HFF-Myc (cell line): ENCODE data around the gene KCNJ1.

Experiments used
- DNase-seq: peaks from one replicate; pipeline ENCODE4 v3.0.0-alpha.2; 2011; ENCODE audit warnings: low read depth; ENCODE audit errors: extremely low read depth
- H3K4me3 ChIP-seq: replicated peaks from 2 replicates; pipeline ENCODE4 v1.5.1; 2011; ENCODE audit warnings: low read depth, mild to moderate bottlenecking, control low read depth, low read length
- CTCF ChIP-seq: IDR thresholded peaks from 2 replicates; pipeline ENCODE4 v1.5.1; 2012; ENCODE audit warnings: mild to moderate bottlenecking, low read depth, low read length, control low read depth; ENCODE audit errors: missing control alignments

KCNJ1 gene

DNA sequence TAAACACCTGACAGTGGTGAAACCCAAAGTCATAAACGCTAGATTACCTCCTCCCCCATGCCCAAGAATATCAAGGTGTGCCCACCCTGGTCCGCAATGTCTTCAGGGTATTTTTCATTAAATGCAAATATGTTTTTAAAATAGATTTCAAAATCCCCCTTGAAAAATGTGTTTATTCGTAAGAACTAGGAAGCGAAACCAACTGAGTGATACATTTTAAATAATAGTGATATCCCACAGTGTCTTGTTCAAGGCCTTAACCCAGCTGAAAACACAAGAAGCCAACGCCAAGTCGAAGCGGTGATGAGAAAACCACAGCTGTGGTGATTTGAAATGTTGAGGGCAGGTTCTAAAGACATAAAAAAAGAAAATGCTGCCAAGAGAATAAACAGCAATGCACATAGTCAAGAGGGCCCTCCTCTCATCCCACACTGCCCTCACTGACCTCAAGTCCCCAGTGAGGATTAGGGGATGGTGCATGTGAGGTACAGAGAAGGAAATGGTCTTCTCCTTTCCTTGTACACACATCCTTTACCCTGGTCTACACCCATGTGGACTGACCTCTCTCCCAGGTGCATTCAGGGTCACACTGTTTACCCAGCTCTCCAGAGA, 25.5 kb downstream of the KCNJ1 start:
- no peak for DNase-seq
- TF ChIP-seq CTCF, result no peak
- H3K4me3 ChIP-seq, result no peak overlapping the region

DNA sequence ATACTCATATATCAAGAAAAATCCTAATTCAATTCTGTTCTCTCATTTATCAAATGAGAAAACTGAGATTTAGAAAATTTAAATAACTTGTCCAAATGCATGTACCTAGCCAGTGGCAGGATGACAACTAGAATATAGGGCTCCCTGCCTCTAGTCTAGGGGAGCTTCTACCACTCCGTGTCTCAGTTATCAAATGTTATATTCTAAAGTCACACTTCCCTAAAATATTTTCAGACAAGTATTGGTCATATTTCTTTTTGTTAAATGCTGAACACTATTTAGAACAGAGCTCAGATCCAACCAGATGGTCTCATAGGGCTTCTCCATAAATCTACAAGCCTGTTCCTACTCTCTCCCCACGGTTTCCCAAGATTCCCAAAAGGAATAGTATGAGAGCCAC, 26.3 kb downstream of the KCNJ1 start:
- no peak for DNase-seq
- H3K4me3 ChIP-seq, result no peak overlapping the region
- no peak for TF ChIP-seq CTCF

- DNase-seq, result no peak
- H3K4me3 ChIP-seq, result no peak overlapping the region
- no peak for TF ChIP-seq CTCF
These were observed 27.0 kb downstream of the KCNJ1 start for GRCh38 chr11:128840137-128840536.

DNA sequence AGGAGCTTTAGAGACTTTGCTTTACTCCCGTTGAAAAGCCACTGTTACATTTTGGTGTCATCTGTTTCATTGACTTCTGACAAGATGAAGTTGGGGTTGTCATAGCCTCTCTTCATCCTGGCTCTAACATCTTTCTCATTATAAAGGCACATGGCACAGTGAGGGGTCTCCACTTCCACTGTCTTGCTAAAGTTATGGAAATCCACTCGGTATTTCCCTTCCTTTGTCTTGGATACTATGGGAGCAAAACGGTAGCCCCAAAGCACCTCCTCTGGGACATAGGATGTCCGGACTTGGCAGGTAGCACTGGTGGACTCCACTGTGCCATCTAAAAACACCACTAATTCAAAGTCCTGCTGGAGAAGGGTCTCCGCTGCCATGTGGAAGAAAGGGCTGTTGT, 28.0 kb downstream of the KCNJ1 start:
- no peak for TF ChIP-seq CTCF
- DNase-seq, result no peak
- H3K4me3 ChIP-seq, result no peak overlapping the region

- no peak overlapping the region for H3K4me3 ChIP-seq
- DNase-seq, result no peak
- no peak for TF ChIP-seq CTCF
These were observed 29.5 kb downstream of the KCNJ1 start for GRCh38 chr11:128837627-128838026.

DNA sequence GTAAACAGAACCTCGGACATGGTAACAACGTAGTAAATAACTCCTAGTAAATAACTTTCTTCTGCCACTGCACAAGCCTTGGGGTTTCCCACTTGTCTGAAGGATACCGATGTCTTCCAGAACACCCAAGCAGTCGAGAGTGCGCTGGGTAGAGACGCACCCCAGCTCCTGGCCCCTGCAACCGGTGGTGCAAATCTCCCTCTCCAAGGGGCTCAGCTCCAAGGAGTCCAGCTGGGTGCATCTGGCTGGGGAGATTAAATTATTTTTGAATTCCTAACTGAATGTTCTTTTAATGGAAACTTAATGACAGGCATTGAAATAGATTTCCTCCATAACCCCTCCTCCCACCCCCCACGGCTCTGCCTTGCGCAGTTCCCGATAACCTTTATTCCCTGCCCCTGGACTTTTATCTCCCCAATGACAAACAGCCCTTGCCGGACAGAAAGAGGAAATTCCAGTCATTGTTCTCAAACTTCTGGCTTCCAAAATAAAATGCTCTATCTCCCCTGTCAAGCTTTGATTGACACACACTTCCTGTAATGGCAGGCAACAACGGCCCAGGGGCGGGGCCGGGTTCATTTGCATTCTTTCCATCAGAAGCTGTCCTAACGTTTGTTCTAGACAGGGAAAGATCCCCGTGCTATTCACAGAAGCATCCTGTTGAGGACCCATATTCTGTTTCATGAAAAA, 31.2 kb downstream of the KCNJ1 start:
- TF ChIP-seq CTCF, result no peak
- no peak overlapping the region for H3K4me3 ChIP-seq
- DNase-seq, result no peak

DNA sequence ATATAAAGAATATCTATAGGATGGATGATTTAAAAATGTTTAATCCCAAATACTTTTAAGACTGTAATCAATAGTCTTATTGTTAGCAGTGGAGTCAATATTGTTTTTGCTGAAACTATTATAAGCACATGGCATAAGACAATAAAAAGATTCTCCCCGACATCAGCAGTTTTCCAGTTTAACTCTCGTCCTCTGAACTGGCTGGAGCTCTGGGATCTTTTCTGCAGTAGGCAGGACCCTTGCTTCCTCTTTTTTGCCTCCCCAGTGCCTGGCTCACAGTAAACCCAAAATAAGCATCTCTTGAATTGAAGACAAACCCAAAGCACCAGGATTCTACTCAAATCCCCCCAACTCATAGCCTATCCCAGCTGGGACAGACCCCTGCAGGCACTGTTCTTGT, 32.9 kb downstream of the KCNJ1 start:
- TF ChIP-seq CTCF, result no peak
- H3K4me3 ChIP-seq, result no peak overlapping the region
- DNase-seq, result no peak
